Breast epithelium (tissue), 4 donors: ENCODE results near the gene ZSCAN29. TPM values are rescaled to one million over a fixed set of nuclear protein-coding genes. Genes with fewer than 3 reads are reported as not detected.
"Not testable (repeated sequence)": the region's sequence is repeated elsewhere in the genome, so short reads cannot be mapped to it uniquely, and the experiment has no call there.

Experiments
- DNase-seq, 2 donors: peaks; one replicate each; pipeline ENCODE4 v3.0.0-alpha.2; 2019; ENCODE audit warnings: low spot score in 2 of 2
- H3K27ac ChIP-seq, 2 donors: fragments of 200-600 bp; sonication (generic) in 1 of 2; one replicate each; pipeline ENCODE4 v1.5.1; 2016 to 2019; ENCODE audit warnings: mild to moderate bottlenecking in 1 of 2
- H3K27me3 ChIP-seq, 2 donors: fragments of 200-600 bp; sonication (generic) in 1 of 2; one replicate each; pipeline versions ENCODE4 v1.5.1 to v1.6.0; 2017 to 2019; ENCODE audit warnings: control low read depth in 1 of 2, mild to moderate bottlenecking in 1 of 2
- H3K36me3 ChIP-seq: fragments of 200-600 bp; one replicate; pipeline ENCODE4 v1.5.1; 2019
- H3K4me1 ChIP-seq, 2 donors: fragments of 200-600 bp; sonication (generic); one replicate each; pipeline ENCODE4 v1.5.1; 2016 to 2019; ENCODE audit warnings: control low read depth in 1 of 2
- H3K4me3 ChIP-seq, 3 donors: fragments of 200-600 bp; sonication (generic); 1 replicate in 2 of 3; 2 replicates in 1 of 3; pipeline ENCODE4 v1.5.1; 2016 to 2019; ENCODE audit warnings: mild to moderate bottlenecking in 3 of 3, moderate library complexity in 2 of 3
- H3K9me3 ChIP-seq, 2 donors: fragments of 200-600 bp; sonication (generic) in 1 of 2; one replicate each; pipeline ENCODE4 v1.5.1; 2016 to 2019; ENCODE audit warnings: control low read depth in 1 of 2
- CTCF ChIP-seq, 3 donors: fragments of 450-650 bp; IDR thresholded peaks; one replicate each; pipeline ENCODE4 v1.5.1; 2016 to 2017; ENCODE audit warnings: antibody characterized with exemption in 3 of 3, mild to moderate bottlenecking in 3 of 3, moderate library complexity in 3 of 3
- POLR2A ChIP-seq: fragments of 450-650 bp; IDR thresholded peaks from one replicate; pipeline ENCODE4 v1.6.1; 2016; ENCODE audit warnings: antibody characterized with exemption, mild to moderate bottlenecking, moderate library complexity
- POLR2AphosphoS5 ChIP-seq, 3 donors: sonication (generic); formaldehyde crosslinking; IDR thresholded peaks; one replicate each; pipeline ENCODE4 v1.6.1; 2017; ENCODE audit warnings: antibody characterized with exemption in 3 of 3
- intact Hi-C: fragments of 100-400 bp; cut with DNase I; formaldehyde crosslinking; loops from one replicate; pipeline ENCODE4 v1.15.1; 2023; ENCODE audit warnings: low total_unique reads
- total RNA-seq, 3 donors: library from RNA; depleted of rRNA; stranded (reverse); fragments of >200 nt; gene quantifications; one replicate each; pipeline ENCODE4 v1.1.0, GENCODE V29; 2016

The ZSCAN29 gene
- total RNA-seq, 3 donors from 2014 or later = 19.5 to 24.9 (median 24.7) TPM

- H3K4me3 ChIP-seq = no peak overlapping the region
- H3K4me1 ChIP-seq = no peaks in the 10 kb centered on the region
- H3K9me3 ChIP-seq = no peaks in the 10 kb centered on the region
- TF ChIP-seq POLR2AphosphoS5 (IDR thresholded peaks at IDR 0.05) (no peak), POLR2A (no peak), CTCF (IDR thresholded peaks at IDR 0.05) (no peak)
- intact Hi-C loops = no loop called here
- no peak for DNase-seq
- H3K27ac ChIP-seq = no peak overlapping the region
- peaks cover 15% of the 10 kb centered on the region for H3K36me3 ChIP-seq
- H3K27me3 ChIP-seq = no peaks in the 10 kb centered on the region
Observed at GRCh38 chr15:43403616-43404015, 32.8 kb upstream of the ZSCAN29 start.

GRCh38 chr15:43402255-43402654, 31.4 kb upstream of the ZSCAN29 start:
- Histone ChIP-seq H3K4me1 (no peaks in the 10 kb centered on the region), H3K4me3 (no peak overlapping the region), H3K36me3 (peaks cover 3% of the 10 kb centered on the region), H3K27me3 (no peaks in the 10 kb centered on the region), H3K9me3 (no peaks in the 10 kb centered on the region), H3K27ac (no peak overlapping the region)
- DNase-seq = no peak
- intact Hi-C loops = no loop called here
- TF ChIP-seq POLR2A = no peak
- TF ChIP-seq CTCF (IDR thresholded peaks at IDR 0.05) = no peak
- no peak for TF ChIP-seq POLR2AphosphoS5 (IDR thresholded peaks at IDR 0.05)

DNA sequence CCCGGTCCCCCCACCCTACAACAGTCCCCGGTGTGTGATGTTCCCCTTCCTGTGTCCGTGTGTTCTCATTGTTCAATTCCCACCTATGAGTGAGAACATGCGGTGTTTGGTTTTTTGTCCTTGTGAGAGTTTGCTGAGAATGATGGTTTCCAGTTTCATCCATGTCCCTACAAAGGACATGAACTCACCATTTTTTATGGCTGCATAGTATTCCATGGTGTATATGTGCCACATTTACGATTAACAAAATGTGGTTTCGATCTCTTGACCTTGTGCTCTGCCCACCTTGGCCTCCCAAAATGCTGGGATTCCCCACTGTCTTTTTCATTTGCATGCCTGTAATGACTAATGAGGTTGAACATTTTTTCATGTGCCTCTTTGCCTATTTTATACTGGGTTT, 22.7 kb upstream of the ZSCAN29 start:
- peaks cover 13% of the 10 kb centered on the region for H3K36me3 ChIP-seq
- H3K9me3 ChIP-seq, H3K4me3 ChIP-seq, H3K27me3 ChIP-seq, H3K27ac ChIP-seq, DNase-seq, intact Hi-C loops, H3K4me1 ChIP-seq: not testable (repeated sequence)

DNA sequence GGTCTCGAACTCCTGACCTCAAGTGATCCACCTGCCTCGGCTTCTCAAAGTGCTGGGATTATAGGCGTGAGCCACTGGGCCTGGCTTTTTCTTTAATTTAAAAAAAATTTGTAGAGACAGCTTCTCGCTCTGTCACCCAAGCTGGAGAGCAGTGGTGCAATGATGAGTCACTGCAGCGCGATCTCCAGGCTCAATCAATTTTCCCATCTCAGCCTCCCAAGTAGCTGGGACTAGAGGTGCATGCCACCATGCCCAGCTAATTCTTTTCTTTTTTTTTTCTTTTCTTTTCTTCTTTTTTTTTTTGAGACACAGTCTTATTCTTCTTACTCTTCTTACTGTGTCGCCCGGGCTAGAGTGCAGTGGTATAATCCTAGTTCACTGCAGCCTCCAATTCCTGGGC, 19.9 kb upstream of the ZSCAN29 start:
- Histone ChIP-seq H3K4me1 (no peaks in the 10 kb centered on the region), H3K27me3 (no peaks in the 10 kb centered on the region), H3K27ac (no peak overlapping the region), H3K36me3 (peaks cover 9% of the 10 kb centered on the region), H3K9me3 (no peaks in the 10 kb centered on the region), H3K4me3 (no peak overlapping the region)
- intact Hi-C loops = loop anchor here (2.0 kb wide), 1 partner anchor 48 kb away; no protein-coding TSS in a partner anchor
- DNase-seq = no peak
- TF ChIP-seq POLR2A = no peak
- TF ChIP-seq CTCF (IDR thresholded peaks at IDR 0.05) = no peak
- no peak for TF ChIP-seq POLR2AphosphoS5 (IDR thresholded peaks at IDR 0.05)

DNA sequence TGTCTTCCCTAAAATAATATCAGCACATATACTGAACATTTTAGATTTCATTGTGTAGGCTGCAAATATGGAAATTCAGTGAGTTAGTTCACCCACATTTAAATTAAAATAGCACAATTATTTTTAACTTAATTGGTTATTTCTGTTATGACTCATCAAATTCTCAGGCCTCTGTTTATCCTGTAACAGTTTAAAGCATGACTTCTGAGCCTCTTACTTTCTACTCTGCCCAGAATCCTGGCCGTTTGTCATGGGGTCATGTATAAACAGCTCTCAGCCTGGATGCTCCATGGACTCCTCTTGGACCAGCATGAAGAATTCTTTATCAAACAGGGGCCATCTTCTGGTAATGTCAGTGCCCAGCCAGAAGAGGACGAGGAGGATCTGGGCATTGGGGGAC, 12.2 kb upstream of the ZSCAN29 start:
- no peak for DNase-seq
- Histone ChIP-seq H3K4me3 (no peak overlapping the region), H3K9me3 (no peaks in the 10 kb centered on the region), H3K27me3 (no peaks in the 10 kb centered on the region), H3K4me1 (no peaks in the 10 kb centered on the region), H3K36me3 (no peaks in the 10 kb centered on the region), H3K27ac (no peak overlapping the region)
- TF ChIP-seq POLR2A (no peak), POLR2AphosphoS5 (IDR thresholded peaks at IDR 0.05) (no peak), CTCF (IDR thresholded peaks at IDR 0.05) (no peak)
- intact Hi-C loops = no loop called here

GRCh38 chr15:43382310-43382709, 11.5 kb upstream of the ZSCAN29 start:
- intact Hi-C loops = no loop called here
- Histone ChIP-seq H3K4me3 (no peak overlapping the region), H3K36me3 (no peaks in the 10 kb centered on the region), H3K27me3 (no peaks in the 10 kb centered on the region), H3K4me1 (no peaks in the 10 kb centered on the region), H3K27ac (no peak overlapping the region), H3K9me3 (no peaks in the 10 kb centered on the region)
- TF ChIP-seq CTCF (IDR thresholded peaks at IDR 0.05) (no peak), POLR2AphosphoS5 (IDR thresholded peaks at IDR 0.05) (no peak), POLR2A (no peak)
- DNase-seq = no peak
